Breast epithelium (tissue), 3 donors: ENCODE measurements around the gene PRDM16.

Experiments used
- CTCF ChIP-seq, 3 donors: fragments of 450-650 bp; IDR thresholded peaks; one replicate each; pipeline ENCODE4 v1.5.1; 2016 to 2017; ENCODE audit warnings: antibody characterized with exemption in 3 of 3, mild to moderate bottlenecking in 3 of 3, moderate library complexity in 3 of 3
- POLR2A ChIP-seq: fragments of 450-650 bp; IDR thresholded peaks from one replicate; pipeline ENCODE4 v1.6.1; 2016; ENCODE audit warnings: antibody characterized with exemption, mild to moderate bottlenecking, moderate library complexity
- POLR2AphosphoS5 ChIP-seq, 3 donors: sonication (generic); formaldehyde crosslinking; IDR thresholded peaks; one replicate each; pipeline ENCODE4 v1.6.1; 2017; ENCODE audit warnings: antibody characterized with exemption in 3 of 3

DNA sequence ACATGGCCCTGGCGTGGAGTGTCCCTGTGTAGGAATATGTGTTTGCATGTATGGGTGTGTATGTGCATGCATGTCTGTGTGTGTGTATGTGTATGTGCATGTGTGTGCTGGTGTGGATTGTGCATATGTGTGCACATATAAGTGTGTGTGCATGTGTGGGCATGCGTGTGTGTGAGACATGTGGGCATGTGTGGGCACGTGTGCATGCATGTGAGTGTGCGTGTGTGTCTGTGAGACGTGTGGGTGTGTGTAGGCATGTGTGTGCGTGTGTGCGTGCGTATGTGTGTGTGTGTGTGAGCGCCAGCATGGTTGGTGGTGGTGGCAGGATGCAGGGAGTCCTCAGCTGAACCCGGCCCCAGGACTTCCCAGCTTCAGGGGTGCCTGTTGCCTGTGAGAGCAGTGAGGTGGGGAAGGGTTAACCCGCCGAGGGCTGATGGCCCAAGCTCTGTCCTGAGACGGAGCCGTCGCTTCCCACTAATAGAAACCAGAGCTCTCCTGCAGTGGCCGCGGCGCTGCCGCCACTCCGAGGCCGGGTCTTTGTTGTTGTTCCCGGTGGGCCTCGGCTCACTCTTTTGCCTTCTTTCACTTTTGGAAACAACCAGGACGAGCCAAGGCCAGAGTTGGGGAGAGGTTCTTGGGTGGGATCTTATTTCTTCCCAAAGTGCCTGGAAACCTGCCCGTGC is 241.9 kb downstream of the PRDM16 start:
- no peak for TF ChIP-seq CTCF (IDR thresholded peaks at IDR 0.05)
- TF ChIP-seq POLR2A: no peak
- TF ChIP-seq POLR2AphosphoS5 (IDR thresholded peaks at IDR 0.05): no peak
